ENCODE data around the gene SMCO2. TPM values are rescaled to one million over a fixed set of nuclear protein-coding genes. Genes with fewer than 3 reads are reported as not detected.

Gene SMCO2
- total and polyA plus RNA-seq, 12 donors: 0.42 to 0.88 (median 0.56) TPM; not detected in 8

DNA sequence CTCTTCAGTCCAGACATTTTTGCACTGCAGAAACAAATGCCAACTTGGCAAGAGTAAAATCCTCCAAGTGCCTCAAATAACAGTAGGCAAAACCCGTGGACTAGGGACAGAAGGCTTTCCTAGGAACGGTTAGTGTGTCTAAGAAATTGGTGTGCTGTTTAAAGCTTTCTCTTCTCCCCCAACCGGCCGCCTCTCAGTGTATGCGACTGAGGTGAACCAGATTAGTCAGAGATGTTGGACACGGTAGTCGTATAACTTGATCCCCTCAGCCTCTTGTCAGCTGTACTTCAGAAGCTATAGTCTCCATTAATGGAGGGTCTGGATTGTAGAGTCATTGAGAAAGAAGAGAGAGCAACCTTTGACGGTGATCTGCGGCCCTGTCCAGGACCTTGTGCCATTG is 99.1 kb downstream of the SMCO2 start:
- intact Hi-C loops (cut with DNase I): no loop called here
- WGBS, 4 donors: 77 to 87% (median 82%) methylated on average over 9 of the region's 9 CpGs
- Histone ChIP-seq H3K27ac (no peak overlapping the region), H3K4me3 (no peak overlapping the region), H3K4me1 (replicated peaks in 1 of 2) (peaks cover 20 to 26% of the 10 kb centered on the region in 2 donors), H3K9me3 (replicated peaks in 1 of 3) (no peaks in the 10 kb centered on the region), H3K36me3 (replicated peaks in 1 of 2) (no peaks in the 10 kb centered on the region), H3K27me3 (no peaks in the 10 kb centered on the region)
- DNase-seq: no peak
- TF ChIP-seq, protein P1, sequence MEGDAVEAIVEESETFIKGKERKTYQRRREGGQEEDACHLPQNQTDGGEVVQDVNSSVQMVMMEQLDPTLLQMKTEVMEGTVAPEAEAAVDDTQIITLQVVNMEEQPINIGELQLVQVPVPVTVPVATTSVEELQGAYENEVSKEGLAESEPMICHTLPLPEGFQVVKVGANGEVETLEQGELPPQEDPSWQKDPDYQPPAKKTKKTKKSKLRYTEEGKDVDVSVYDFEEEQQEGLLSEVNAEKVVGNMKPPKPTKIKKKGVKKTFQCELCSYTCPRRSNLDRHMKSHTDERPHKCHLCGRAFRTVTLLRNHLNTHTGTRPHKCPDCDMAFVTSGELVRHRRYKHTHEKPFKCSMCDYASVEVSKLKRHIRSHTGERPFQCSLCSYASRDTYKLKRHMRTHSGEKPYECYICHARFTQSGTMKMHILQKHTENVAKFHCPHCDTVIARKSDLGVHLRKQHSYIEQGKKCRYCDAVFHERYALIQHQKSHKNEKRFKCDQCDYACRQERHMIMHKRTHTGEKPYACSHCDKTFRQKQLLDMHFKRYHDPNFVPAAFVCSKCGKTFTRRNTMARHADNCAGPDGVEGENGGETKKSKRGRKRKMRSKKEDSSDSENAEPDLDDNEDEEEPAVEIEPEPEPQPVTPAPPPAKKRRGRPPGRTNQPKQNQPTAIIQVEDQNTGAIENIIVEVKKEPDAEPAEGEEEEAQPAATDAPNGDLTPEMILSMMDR (IDR thresholded peaks at IDR 0.05): no peak
- TF ChIP-seq POLR2A (IDR thresholded peaks at IDR 0.05): no peak

DNA sequence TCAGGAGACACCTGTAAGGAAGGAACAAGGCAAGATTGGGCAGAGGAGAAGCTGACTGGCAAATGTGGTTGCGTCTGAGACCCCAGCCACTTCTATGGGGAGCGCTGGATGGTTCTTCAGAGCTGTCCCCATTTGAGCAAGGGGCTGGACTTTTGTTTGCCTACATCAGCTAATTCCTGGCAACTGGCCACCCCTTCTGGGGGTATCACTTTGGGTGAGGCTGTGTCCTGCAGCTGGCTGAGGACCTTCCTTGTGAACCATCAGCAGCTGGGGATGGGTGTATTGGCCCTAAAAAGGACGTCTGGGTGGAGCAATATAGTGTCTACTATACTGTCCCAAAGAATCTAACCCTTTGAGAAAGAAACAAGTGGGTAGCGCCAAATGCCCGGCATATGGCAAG is 101.1 kb downstream of the SMCO2 start:
- WGBS, 4 donors: 89 to 94% (median 91%) methylated on average over 4 to 5 of the region's 5 CpGs
- no peak for DNase-seq
- TF ChIP-seq POLR2A (IDR thresholded peaks at IDR 0.05): no peak
- TF ChIP-seq, protein P1 (IDR thresholded peaks at IDR 0.05): no peak
- intact Hi-C loops (cut with DNase I): no loop called here
- Histone ChIP-seq H3K4me1 (replicated peaks in 1 of 2) (peaks cover 28 to 43% of the 10 kb centered on the region in 2 donors), H3K36me3 (replicated peaks in 1 of 2) (no peaks in the 10 kb centered on the region), H3K9me3 (replicated peaks in 1 of 3) (no peaks in the 10 kb centered on the region), H3K4me3 (no peak overlapping the region), H3K27ac (peak overlapping the region in 1 of 5 donors; percentile 15), H3K27me3 (no peaks in the 10 kb centered on the region)

DNA sequence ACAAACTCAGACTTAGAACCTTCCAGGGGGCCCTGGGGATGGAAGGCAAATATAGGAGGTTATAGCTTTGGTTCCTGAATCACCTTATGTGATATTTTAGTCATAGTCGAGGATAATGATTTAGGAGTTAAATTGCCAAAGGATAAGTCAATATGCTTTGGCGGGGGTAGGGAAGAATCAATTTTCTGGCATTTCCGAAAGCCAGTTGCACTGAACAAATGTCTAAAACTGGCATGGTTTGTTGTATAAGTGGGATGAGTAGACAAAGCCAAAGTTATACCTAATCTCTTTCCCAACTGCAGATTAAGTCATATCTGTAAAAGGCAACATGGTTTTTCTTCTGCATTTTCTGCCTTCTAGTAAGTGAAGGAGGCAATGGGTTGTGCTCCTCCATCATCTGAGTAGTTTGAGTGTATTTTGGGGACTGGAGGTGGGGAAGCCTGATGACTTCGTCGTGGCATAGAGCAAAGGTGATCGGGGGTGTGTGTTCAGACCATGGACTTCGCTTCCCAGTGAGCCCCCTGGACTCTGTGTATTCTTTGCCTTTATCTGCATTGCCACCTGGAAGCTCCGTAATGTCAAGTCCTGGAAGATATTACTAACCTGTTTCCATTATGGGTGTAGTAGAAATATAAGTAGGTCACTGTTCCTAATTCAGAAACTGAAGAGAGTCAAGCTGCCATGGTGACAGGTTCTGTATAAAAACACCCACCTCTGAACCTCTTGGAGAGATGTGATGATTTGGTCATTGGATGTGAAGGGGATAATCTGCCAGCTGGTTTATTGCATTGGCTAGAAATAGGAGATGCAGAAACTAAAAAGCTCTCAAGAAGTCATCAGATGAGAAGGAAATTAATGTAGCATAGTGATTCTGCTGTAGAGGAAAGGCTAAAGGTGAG is 102.0 kb downstream of the SMCO2 start:
- TF ChIP-seq, protein P1 (IDR thresholded peaks at IDR 0.05): no peak
- no peak for TF ChIP-seq POLR2A (IDR thresholded peaks at IDR 0.05)
- H3K4me3 ChIP-seq: no peak overlapping the region
- no peaks in the 10 kb centered on the region for H3K27me3 ChIP-seq
- no peak for DNase-seq
- intact Hi-C loops (cut with DNase I): no loop called here
- no peaks in the 10 kb centered on the region for H3K36me3 ChIP-seq (replicated peaks in 1 of 2)
- peak overlapping the region; percentile 14 to 84 (median 70) for H3K27ac ChIP-seq
- WGBS, 4 donors: 91 to 94% (median 93%) methylated on average over 8 of the region's 8 CpGs
- H3K9me3 ChIP-seq (replicated peaks in 1 of 3): no peaks in the 10 kb centered on the region
- H3K4me1 ChIP-seq (replicated peaks in 1 of 2): peaks cover 34 to 53% of the 10 kb centered on the region in 2 donors

DNA sequence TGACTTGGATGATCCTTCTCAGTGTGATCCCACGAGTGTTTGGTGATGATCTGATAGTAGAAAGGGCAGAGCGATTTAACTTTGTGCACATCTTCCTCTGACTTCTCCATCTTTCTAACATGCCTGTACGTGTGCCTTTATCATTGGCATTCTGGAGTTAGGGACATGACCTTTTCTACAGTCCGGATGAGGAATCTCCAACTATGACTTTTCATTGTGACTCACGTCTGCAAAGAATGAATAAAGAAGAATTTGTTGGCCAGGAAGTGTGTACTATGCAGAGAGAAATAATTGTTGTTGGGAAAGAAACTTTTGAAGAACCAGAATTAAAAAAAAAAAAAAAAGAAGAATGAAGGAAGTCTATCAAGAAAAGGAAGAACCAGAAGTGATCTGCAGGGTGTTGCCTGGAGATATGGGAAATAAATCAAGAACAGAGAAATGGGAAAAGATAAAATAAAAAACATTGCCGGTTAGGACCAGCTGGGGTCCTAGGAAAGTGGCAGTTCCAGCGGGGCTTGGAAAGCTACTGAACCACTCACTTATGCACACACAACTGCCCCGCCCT is 102.8 kb downstream of the SMCO2 start:
- Histone ChIP-seq H3K9me3 (replicated peaks in 1 of 3) (no peaks in the 10 kb centered on the region), H3K27me3 (no peaks in the 10 kb centered on the region), H3K27ac (peak overlapping the region; percentile 52 to 89 (median 75)), H3K4me3 (peak overlapping the region in 1 of 4 donors; percentile 25), H3K4me1 (replicated peaks in 1 of 2) (peaks cover 41 to 60% of the 10 kb centered on the region in 2 donors), H3K36me3 (replicated peaks in 1 of 2) (no peaks in the 10 kb centered on the region)
- TF ChIP-seq POLR2A (IDR thresholded peaks at IDR 0.05): no peak
- TF ChIP-seq, protein P1 (IDR thresholded peaks at IDR 0.05): no peak
- WGBS, 4 donors: 5 to 14% (median 9%) methylated on average over 8 of the region's 8 CpGs
- intact Hi-C loops (cut with DNase I): no loop called here
- peak in 2 of 7 donors; percentile 23 to 27 for DNase-seq

All from adrenal gland (tissue), 12 donors.